ENCODE measurements around the gene KIAA1614. TPM values are rescaled to one million over a fixed set of nuclear protein-coding genes. Genes with fewer than 3 reads are reported as not detected.
A peak's percentile ranks its signal among the peaks of the same experiment; 100 is the strongest.

KIAA1614 gene
- total RNA-seq, 1 donor, result 10.6 TPM

GRCh38 chr1:180887841-180888240 lies 24.9 kb upstream of the KIAA1614 start:
- no peak for TF ChIP-seq CTCF (IDR thresholded peaks at IDR 0.05; ENCODE audit: insufficient read depth, low read length)
- no peak overlapping the region for H3K4me3 ChIP-seq (ENCODE audit: low read depth, low read length)
- no peak for DNase-seq (ENCODE audit: low read depth)

- no peak for DNase-seq (ENCODE audit: low read depth)
These were observed 23.8 kb upstream of the KIAA1614 start for GRCh38 chr1:180888870-180889269.

GRCh38 chr1:180889325-180889724 lies 23.4 kb upstream of the KIAA1614 start:
- TF ChIP-seq CTCF (IDR thresholded peaks at IDR 0.05; ENCODE audit: insufficient read depth, low read length), result peak; percentile 6

More at GRCh38 chr1:180888870-180889269, 23.8 kb upstream of the KIAA1614 start:
- TF ChIP-seq CTCF (IDR thresholded peaks at IDR 0.05; ENCODE audit: insufficient read depth, low read length), result no peak
- H3K4me3 ChIP-seq (ENCODE audit: low read depth, low read length), result no peak overlapping the region

GRCh38 chr1:180892272-180892671 lies 20.4 kb upstream of the KIAA1614 start:
- no peak for TF ChIP-seq CTCF (IDR thresholded peaks at IDR 0.05; ENCODE audit: insufficient read depth, low read length)
- no peak overlapping the region for H3K4me3 ChIP-seq (ENCODE audit: low read depth, low read length)
- DNase-seq (ENCODE audit: low read depth), result no peak

More at GRCh38 chr1:180889325-180889724, 23.4 kb upstream of the KIAA1614 start:
- DNase-seq (ENCODE audit: low read depth), result no peak
- H3K4me3 ChIP-seq (ENCODE audit: low read depth, low read length), result no peak overlapping the region

GRCh38 chr1:180892675-180893074 lies 20.0 kb upstream of the KIAA1614 start:
- no peak for TF ChIP-seq CTCF (IDR thresholded peaks at IDR 0.05; ENCODE audit: insufficient read depth, low read length)
- no peak for DNase-seq (ENCODE audit: low read depth)
- H3K4me3 ChIP-seq (ENCODE audit: low read depth, low read length), result no peak overlapping the region

- no peak overlapping the region for H3K4me3 ChIP-seq (ENCODE audit: low read depth, low read length)
- DNase-seq (ENCODE audit: low read depth), result no peak
- TF ChIP-seq CTCF (IDR thresholded peaks at IDR 0.05; ENCODE audit: insufficient read depth, low read length), result no peak
These were observed 19.1 kb upstream of the KIAA1614 start for GRCh38 chr1:180893614-180894013.

GRCh38 chr1:180896161-180896560 lies 16.5 kb upstream of the KIAA1614 start:
- no peak for DNase-seq (ENCODE audit: low read depth)

More at GRCh38 chr1:180896161-180896560, 16.5 kb upstream of the KIAA1614 start:
- H3K4me3 ChIP-seq (ENCODE audit: low read depth, low read length), result no peak overlapping the region
- TF ChIP-seq CTCF (IDR thresholded peaks at IDR 0.05; ENCODE audit: insufficient read depth, low read length), result no peak
